ENCODE measurements around the gene GLI3.

GRCh38 chr7:42110333-42110732 is 126.7 kb downstream of the GLI3 start:
- TF ChIP-seq CTCF (IDR thresholded peaks at IDR 0.05) (no peak), ZFX (IDR thresholded peaks at IDR 0.05; ENCODE audit: borderline replicate concordance) (no peak)

All from 22Rv1 (cell line).